A549 (cell line): Measurements from ENCODE around the gene VEGFC. TPM values are rescaled to one million over a fixed set of nuclear protein-coding genes. Genes with fewer than 3 reads are reported as not detected.
A peak's percentile ranks its signal among the peaks of the same experiment; 100 is the strongest.

ENCODE experiments used
- ATAC-seq, 2 experiments: fragments of 200-7000 bp in 1 of 2; fragments of >200 bp in 1 of 2; cut with Nextera tagmentation in 1 of 2; cut with Tn5 transposase in 1 of 2; 3 replicates each; pipeline versions ENCODE4 v1.8.0 to v1.9.1; 2018 to 2020; ENCODE audit warnings: mild to moderate bottlenecking in 1 of 2, moderate library complexity in 1 of 2
- CTCF ChIA-PET: fragments of 300-600 bp; sonication (Branson Sonifier 250); formaldehyde crosslinking; extraction: SDS; loops from one replicate; lab custom pipeline; 2021; ENCODE audit warnings: antibody characterized with exemption, inconsistent platforms; lab: Yijun Ruan, JAX
- POLR2A ChIA-PET: fragments of 350-600 bp; formaldehyde crosslinking; extraction: SDS; loops from one replicate; lab custom pipeline; 2021; ENCODE audit warnings: antibody characterized with exemption, inconsistent platforms; lab: Yijun Ruan, JAX
- DNase-seq, 2 experiments: peaks; one replicate each; pipeline versions ENCODE4 v3.0.0 to v3.0.0-alpha.2; 2011 to 2016; ENCODE audit warnings: low read depth in 1 of 2, low spot score in 1 of 2
- FAIRE-seq: peaks from 2 replicates; lab custom pipeline; 2011; peaks lifted over from hg19 to GRCh38; lab: Jason Lieb, UNC
- H3K27ac ChIP-seq, 2 experiments: fragments of >200 bp; sonication (Bioruptor Twin); formaldehyde crosslinking; 3 replicates each; pipeline ENCODE4 v1.5.1; 2016 to 2017
- H3K4me1 ChIP-seq: fragments of >200 bp; sonication (Bioruptor Twin); formaldehyde crosslinking; 3 replicates; pipeline ENCODE4 v1.6.1; 2016
- H3K4me2 ChIP-seq: fragments of >200 bp; sonication (Bioruptor Twin); formaldehyde crosslinking; 3 replicates; pipeline ENCODE4 v1.6.1; 2016
- H3K4me3 ChIP-seq: fragments of >200 bp; sonication (Bioruptor Twin); formaldehyde crosslinking; 3 replicates; pipeline ENCODE4 v1.5.1; 2016
- H3K9me3 ChIP-seq: fragments of >200 bp; sonication (Bioruptor Twin); formaldehyde crosslinking; 3 replicates; pipeline ENCODE4 v1.6.1; 2016
- CBX2 ChIP-seq: fragments of 200-600 bp; sonication (generic); IDR thresholded peaks from 2 replicates; pipeline ENCODE4 v1.6.1; 2016; ENCODE audit warnings: low read depth, mild to moderate bottlenecking, borderline replicate concordance
- CHD2 ChIP-seq: fragments of 150-350 bp; IDR thresholded peaks from 2 replicates; pipeline ENCODE4 v1.6.1; 2014; ENCODE audit warnings: low read length; ENCODE audit not compliant: partially characterized antibody
- CHD4 ChIP-seq: fragments of 200-600 bp; sonication (generic); IDR thresholded peaks from 2 replicates; pipeline ENCODE4 v1.6.1; 2016; ENCODE audit warnings: antibody characterized with exemption, mild to moderate bottlenecking, borderline replicate concordance
- EHMT2 ChIP-seq: fragments of 200-600 bp; sonication (generic); IDR thresholded peaks from 2 replicates; pipeline ENCODE4 v1.6.1; 2016; ENCODE audit warnings: antibody characterized with exemption, low read depth, mild to moderate bottlenecking, moderate library complexity
- ESRRA ChIP-seq: fragments of 150-350 bp; IDR thresholded peaks from 2 replicates; pipeline ENCODE4 v1.6.1; 2014; ENCODE audit warnings: mild to moderate bottlenecking, low read length, borderline replicate concordance
- FOSB ChIP-seq: fragments of 250-450 bp; sonication (Bioruptor Pico); IDR thresholded peaks from 2 replicates; pipeline ENCODE4 v1.5.0; 2020; ENCODE audit warnings: mild to moderate bottlenecking, moderate library complexity
- FOXS1 ChIP-seq: fragments of 250-450 bp; sonication (Bioruptor Pico); IDR thresholded peaks from 2 replicates; pipeline ENCODE4 v1.5.0; 2020; ENCODE audit warnings: mild to moderate bottlenecking, moderate library complexity
- GATA3 ChIP-seq: IDR thresholded peaks from 2 replicates; pipeline ENCODE4 v1.6.1; 2012; ENCODE audit warnings: borderline replicate concordance
- HDAC2 ChIP-seq: fragments of 200-600 bp; sonication (generic); IDR thresholded peaks from 2 replicates; pipeline ENCODE4 v1.6.1; 2016
- HEYL ChIP-seq: fragments of 250-450 bp; sonication (Bioruptor Pico); IDR thresholded peaks from 2 replicates; pipeline ENCODE4 v1.8.0; 2021; ENCODE audit warnings: mild to moderate bottlenecking, moderate library complexity
- HOXB13 ChIP-seq: fragments of 250-450 bp; sonication (Bioruptor Pico); IDR thresholded peaks from 2 replicates; pipeline ENCODE4 v1.5.0; 2020; ENCODE audit warnings: low read depth, mild to moderate bottlenecking, moderate library complexity
- HOXB5 ChIP-seq: fragments of 250-450 bp; sonication (Bioruptor Pico); IDR thresholded peaks from 2 replicates; pipeline ENCODE4 v1.5.0; 2020; ENCODE audit warnings: mild to moderate bottlenecking, moderate library complexity
- JUN ChIP-seq, 2 experiments: fragments of >200 bp; sonication (Bioruptor Twin); formaldehyde crosslinking; IDR thresholded peaks; 2 replicates in 1 of 2; 3 replicates in 1 of 2; pipeline ENCODE4 v1.6.1; 2016 to 2017
- JUNB ChIP-seq: fragments of >200 bp; sonication (Bioruptor Twin); formaldehyde crosslinking; IDR thresholded peaks from 2 replicates; pipeline ENCODE4 v1.6.1; 2016
- KDM5A ChIP-seq: fragments of 200-600 bp; sonication (generic); IDR thresholded peaks from 2 replicates; pipeline ENCODE4 v1.6.1; 2016; ENCODE audit warnings: antibody characterized with exemption, mild to moderate bottlenecking
- MAFK ChIP-seq: fragments of 450-650 bp; IDR thresholded peaks from 2 replicates; pipeline ENCODE4 v1.6.1; 2014; ENCODE audit not compliant: partially characterized antibody
- MAZ ChIP-seq: fragments of 150-350 bp; IDR thresholded peaks from 2 replicates; pipeline ENCODE4 v1.6.1; 2014; ENCODE audit warnings: antibody characterized with exemption, low read depth, low read length, borderline replicate concordance
- NR3C1 ChIP-seq: fragments of >200 bp; sonication (Bioruptor Twin); formaldehyde crosslinking; IDR thresholded peaks from 3 replicates; pipeline ENCODE4 v1.6.1; 2017
- PHF8 ChIP-seq: fragments of 200-600 bp; sonication (generic); IDR thresholded peaks from 2 replicates; pipeline ENCODE4 v1.6.1; 2016; ENCODE audit warnings: low read depth, mild to moderate bottlenecking, antibody characterized with exemption, moderate library complexity, borderline replicate concordance
- POLR2A ChIP-seq: IDR thresholded peaks from 2 replicates; pipeline ENCODE4 v1.6.1; 2012; ENCODE audit warnings: mild to moderate bottlenecking, low read length
- RAD21 ChIP-seq, 2 experiments: fragments of >200 bp in 1 of 2; sonication (Bioruptor Twin) in 1 of 2; formaldehyde crosslinking in 1 of 2; IDR thresholded peaks in 1 of 2; conservative IDR thresholded peaks in 1 of 2; 2 replicates in 1 of 2; 3 replicates in 1 of 2; pipeline ENCODE4 v1.6.1; 2012 to 2018; ENCODE audit warnings: inconsistent platforms in 1 of 2
- RARB ChIP-seq: fragments of 250-450 bp; sonication (Bioruptor Pico); IDR thresholded peaks from 2 replicates; pipeline ENCODE4 v1.8.0; 2021; ENCODE audit warnings: mild to moderate bottlenecking, moderate library complexity
- RNF2 ChIP-seq: fragments of 200-600 bp; sonication (generic); IDR thresholded peaks from 2 replicates; pipeline ENCODE4 v1.6.1; 2016; ENCODE audit warnings: low read depth, mild to moderate bottlenecking, antibody characterized with exemption, moderate library complexity, borderline replicate concordance
- SMC3 ChIP-seq: fragments of >200 bp; sonication (Bioruptor Twin); formaldehyde crosslinking; IDR thresholded peaks from 3 replicates; pipeline ENCODE4 v1.6.1; 2018; ENCODE audit warnings: inconsistent platforms
- SREBF2 ChIP-seq: fragments of 450-650 bp; IDR thresholded peaks from 2 replicates; pipeline ENCODE4 v1.6.1; 2014; ENCODE audit warnings: mild to moderate bottlenecking, moderate library complexity
- TFCP2L1 ChIP-seq: fragments of 250-450 bp; sonication (Bioruptor Pico); IDR thresholded peaks from 2 replicates; pipeline ENCODE4 v1.5.0; 2021; ENCODE audit warnings: mild to moderate bottlenecking
- TP53 ChIP-seq: fragments of 250-450 bp; sonication (Bioruptor Pico); IDR thresholded peaks from 2 replicates; pipeline ENCODE4 v1.5.0; 2021; ENCODE audit warnings: mild to moderate bottlenecking, moderate library complexity
- ZNF302 ChIP-seq: fragments of 250-450 bp; sonication (Bioruptor Pico); IDR thresholded peaks from 2 replicates; pipeline ENCODE4 v1.9.0; 2021; ENCODE audit warnings: inconsistent platforms, mild to moderate bottlenecking, moderate library complexity
- WGBS: methylation state at CpG from one replicate; pipeline ENCODE4 v1.1.6; 2017; ENCODE audit errors: missing lambda C conversion rate; 5-methylcytosine and 5-hydroxymethylcytosine counted together
- polyA plus RNA-seq, 4 experiments: library from polyadenylated mRNA; depleted of rRNA in 3 of 4; stranded (reverse); fragments of >200 nt; fragmentation: RNase III in 1 of 4; extraction: RNeasy Plus Mini Kit Qiagen cat#74134 plus additional on column Dnase treatment in 1 of 4; gene quantifications; 2 replicates in 3 of 4; 3 replicates in 1 of 4; pipeline ENCODE4 v1.2.3, GENCODE V29; 2011 to 2017
- TF ChIP-seq, protein P1 (sequence below): fragments of 250-450 bp; sonication (Bioruptor Pico); IDR thresholded peaks from 2 replicates; pipeline ENCODE4 v1.5.0; 2021; ENCODE audit warnings: mild to moderate bottlenecking, moderate library complexity, borderline replicate concordance
- TF ChIP-seq, protein P2 (sequence below): IDR thresholded peaks from 2 replicates; pipeline ENCODE4 v1.6.1; 2012
- TF ChIP-seq, protein P3 (sequence below): IDR thresholded peaks from 2 replicates; pipeline ENCODE4 v1.6.1; 2012; ENCODE audit warnings: low read depth, borderline replicate concordance

Gene VEGFC
- polyA plus RNA-seq, 2 of the 4 experiments (the other 2 are of a cell fraction) = 11.6 to 14.4 TPM

DNA sequence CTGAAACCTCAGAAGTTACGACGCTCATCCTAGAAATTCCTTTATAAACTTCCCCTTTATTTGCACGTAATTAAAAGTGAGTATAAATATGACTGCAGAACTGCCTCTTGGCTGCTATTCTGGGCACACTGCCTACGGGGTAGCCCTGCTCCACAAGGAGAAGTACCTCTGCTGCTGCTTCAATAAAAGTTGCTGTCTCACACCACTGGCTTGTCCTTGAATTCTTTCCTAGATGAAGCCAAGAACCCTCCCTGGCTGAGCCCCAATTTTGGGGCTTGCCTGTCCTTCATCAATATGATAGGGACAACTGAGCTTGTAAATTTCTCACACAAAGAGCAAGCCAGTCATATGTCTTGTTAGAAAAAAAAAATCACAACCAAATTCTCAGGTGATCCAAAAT, 115.8 kb downstream of the VEGFC start (continued):
- TF ChIP-seq SMC3 = no peak
- no peak for TF ChIP-seq GATA3
- TF ChIP-seq JUN (IDR thresholded peaks at IDR 0.05) = no peak
- TF ChIP-seq KDM5A = no peak

DNA sequence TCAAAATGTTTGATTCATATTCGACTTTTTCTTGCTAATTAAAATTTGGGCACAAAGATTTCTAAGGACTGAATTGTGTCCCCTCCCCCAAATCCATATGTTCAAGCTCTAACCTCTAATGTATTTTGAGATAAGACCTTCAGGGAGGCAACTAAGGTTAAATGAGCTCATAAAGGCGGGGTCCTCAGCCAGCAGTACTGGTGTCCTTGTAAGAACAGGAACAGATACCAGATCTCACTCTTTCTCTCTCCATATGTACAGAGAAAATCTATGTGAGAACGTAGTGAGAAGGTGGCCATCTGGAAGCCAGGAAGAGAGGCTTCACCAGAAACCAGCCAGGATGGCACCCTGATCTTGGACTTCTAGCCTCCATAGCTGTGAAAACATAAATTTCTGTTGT, 116.9 kb downstream of the VEGFC start:
- CTCF ChIA-PET = interaction anchor here (1.0 kb wide), 1 partner anchor 368 kb away, joined by 3 read pairs; no protein-coding TSS in a partner anchor
- no peaks in the 10 kb centered on the region for H3K4me1 ChIP-seq
- no peak for DNase-seq
- 0 out of 6 replicates have a peak overlapping the region, but pooled peaks of 1 of the 2 experiments have one; percentile 21 for H3K27ac ChIP-seq
- no peak overlapping the region for H3K4me2 ChIP-seq
- no peak for FAIRE-seq
- WGBS = 59% methylated on average over 3 of the region's 3 CpGs
- H3K4me3 ChIP-seq = no peak overlapping the region
- POLR2A ChIA-PET = no interaction called here
- TF ChIP-seq, protein P1, sequence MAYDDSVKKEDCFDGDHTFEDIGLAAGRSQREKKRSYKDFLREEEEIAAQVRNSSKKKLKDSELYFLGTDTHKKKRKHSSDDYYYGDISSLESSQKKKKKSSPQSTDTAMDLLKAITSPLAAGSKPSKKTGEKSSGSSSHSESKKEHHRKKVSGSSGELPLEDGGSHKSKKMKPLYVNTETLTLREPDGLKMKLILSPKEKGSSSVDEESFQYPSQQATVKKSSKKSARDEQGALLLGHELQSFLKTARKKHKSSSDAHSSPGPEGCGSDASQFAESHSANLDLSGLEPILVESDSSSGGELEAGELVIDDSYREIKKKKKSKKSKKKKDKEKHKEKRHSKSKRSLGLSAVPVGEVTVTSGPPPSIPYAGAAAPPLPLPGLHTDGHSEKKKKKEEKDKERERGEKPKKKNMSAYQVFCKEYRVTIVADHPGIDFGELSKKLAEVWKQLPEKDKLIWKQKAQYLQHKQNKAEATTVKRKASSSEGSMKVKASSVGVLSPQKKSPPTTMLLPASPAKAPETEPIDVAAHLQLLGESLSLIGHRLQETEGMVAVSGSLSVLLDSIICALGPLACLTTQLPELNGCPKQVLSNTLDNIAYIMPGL (CRISPR knock-in tag) = no peak
- no peak for TF ChIP-seq FOSB (CRISPR knock-in tag)
- no peak for TF ChIP-seq PHF8
- no peak for TF ChIP-seq CBX2
- no peak for TF ChIP-seq RAD21 (conservative IDR thresholded peaks at IDR 0.05 in 1 of 2, IDR thresholded peaks at IDR 0.05 in 1 of 2)
- TF ChIP-seq TFCP2L1 (CRISPR knock-in tag) = no peak
- TF ChIP-seq POLR2A = no peak
- no peak for TF ChIP-seq HOXB5
- TF ChIP-seq TP53 (CRISPR knock-in tag) = no peak
- TF ChIP-seq ESRRA = no peak
- no peak for TF ChIP-seq RNF2
- TF ChIP-seq HEYL (CRISPR knock-in tag) = no peak
- TF ChIP-seq, protein P2, sequence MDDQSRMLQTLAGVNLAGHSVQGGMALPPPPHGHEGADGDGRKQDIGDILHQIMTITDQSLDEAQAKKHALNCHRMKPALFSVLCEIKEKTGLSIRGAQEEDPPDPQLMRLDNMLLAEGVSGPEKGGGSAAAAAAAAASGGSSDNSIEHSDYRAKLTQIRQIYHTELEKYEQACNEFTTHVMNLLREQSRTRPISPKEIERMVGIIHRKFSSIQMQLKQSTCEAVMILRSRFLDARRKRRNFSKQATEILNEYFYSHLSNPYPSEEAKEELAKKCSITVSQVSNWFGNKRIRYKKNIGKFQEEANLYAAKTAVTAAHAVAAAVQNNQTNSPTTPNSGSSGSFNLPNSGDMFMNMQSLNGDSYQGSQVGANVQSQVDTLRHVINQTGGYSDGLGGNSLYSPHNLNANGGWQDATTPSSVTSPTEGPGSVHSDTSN = no peak
- TF ChIP-seq, protein P3, sequence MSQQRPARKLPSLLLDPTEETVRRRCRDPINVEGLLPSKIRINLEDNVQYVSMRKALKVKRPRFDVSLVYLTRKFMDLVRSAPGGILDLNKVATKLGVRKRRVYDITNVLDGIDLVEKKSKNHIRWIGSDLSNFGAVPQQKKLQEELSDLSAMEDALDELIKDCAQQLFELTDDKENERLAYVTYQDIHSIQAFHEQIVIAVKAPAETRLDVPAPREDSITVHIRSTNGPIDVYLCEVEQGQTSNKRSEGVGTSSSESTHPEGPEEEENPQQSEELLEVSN = no peak
- no peak for TF ChIP-seq CHD4
- no peak for TF ChIP-seq JUNB
- no peak for TF ChIP-seq MAFK
- no peak for TF ChIP-seq GATA3
- H3K9me3 ChIP-seq = no peaks in the 10 kb centered on the region
- ATAC-seq = no peak

DNA sequence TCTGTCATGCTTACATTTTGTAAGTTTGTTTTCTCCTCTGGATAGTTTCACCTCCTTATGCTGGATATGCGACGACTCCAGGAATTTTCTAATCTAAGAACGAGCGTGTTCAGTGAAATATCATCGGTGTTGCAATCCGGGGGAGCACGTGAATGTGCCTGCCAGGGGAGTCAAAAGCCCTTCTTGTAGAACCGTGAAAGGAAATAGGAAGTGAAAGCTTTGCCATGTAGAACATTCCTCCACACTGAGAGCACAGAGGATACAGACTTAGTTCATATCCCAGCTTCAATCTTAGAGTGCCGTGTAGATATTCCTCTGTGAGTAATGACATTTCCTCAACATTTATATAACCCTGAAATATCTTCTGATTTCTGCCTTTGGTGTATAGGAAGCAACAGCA, 121.2 kb downstream of the VEGFC start:
- no peak for FAIRE-seq
- DNase-seq = no peak
- no peak for ATAC-seq
- Histone ChIP-seq H3K9me3 (no peaks in the 10 kb centered on the region), H3K4me3 (no peak overlapping the region), H3K4me2 (no peak overlapping the region), H3K27ac (no peak overlapping the region)
- POLR2A ChIA-PET = no interaction called here
- CTCF ChIA-PET = no interaction called here
- 88% methylated on average over 9 of the region's 9 CpGs for WGBS
- TF ChIP-seq CHD2 = no peak
- TF ChIP-seq, protein P1 (CRISPR knock-in tag) = no peak
- TF ChIP-seq FOXS1 (CRISPR knock-in tag) = no peak
- TF ChIP-seq SREBF2 = no peak
- no peak for TF ChIP-seq EHMT2
- TF ChIP-seq JUNB = no peak
- no peak for TF ChIP-seq HOXB13 (CRISPR knock-in tag)
- TF ChIP-seq MAZ = no peak
- TF ChIP-seq ZNF302 (CRISPR knock-in tag) = no peak
- no peak for TF ChIP-seq RARB
- no peak for TF ChIP-seq NR3C1
- no peak for TF ChIP-seq HDAC2
- TF ChIP-seq PHF8 = no peak
- TF ChIP-seq, all 56 proteins: peak for 0
- H3K4me1 ChIP-seq = no peaks in the 10 kb centered on the region
